Liver (tissue), 9 donors: Measurements from ENCODE around the gene STAM. TPM values are rescaled to one million over a fixed set of nuclear protein-coding genes. Genes with fewer than 3 reads are reported as not detected.

Source experiments
- DNase-seq: peaks from one replicate; pipeline ENCODE4 v3.0.0-alpha.2; 2017; ENCODE audit warnings: low spot score
- H3K27ac ChIP-seq, 2 donors: one replicate each; pipeline ENCODE4 v1.7.0; 2013; ENCODE audit warnings: inconsistent platforms in 2 of 2, low read length in 2 of 2, control low read depth in 1 of 2, low read depth in 1 of 2, mild to moderate bottlenecking in 1 of 2
- H3K27me3 ChIP-seq, 4 donors: one replicate each; pipeline versions ENCODE4 v1.6.1 to v1.7.0; 2013; ENCODE audit warnings: low read length in 3 of 4, inconsistent platforms in 1 of 4, mild to moderate bottlenecking in 1 of 4, moderate library complexity in 1 of 4; ENCODE audit not compliant: control insufficient read depth in 4 of 4, insufficient read depth in 4 of 4
- H3K36me3 ChIP-seq, 4 donors: one replicate each; pipeline versions ENCODE4 v1.6.1 to v1.7.0; 2013; ENCODE audit warnings: low read length in 3 of 4, mild to moderate bottlenecking in 3 of 4, low read depth in 1 of 4, moderate library complexity in 1 of 4; ENCODE audit not compliant: control insufficient read depth in 4 of 4, insufficient read depth in 3 of 4
- H3K4me1 ChIP-seq, 4 donors: one replicate each; pipeline versions ENCODE4 v1.6.1 to v1.7.0; 2013; ENCODE audit warnings: low read length in 3 of 4, mild to moderate bottlenecking in 3 of 4, moderate library complexity in 1 of 4; ENCODE audit not compliant: control insufficient read depth in 4 of 4, insufficient read depth in 4 of 4
- H3K4me3 ChIP-seq, 3 donors: one replicate each; pipeline versions ENCODE4 v1.6.1 to v1.7.0; 2013; ENCODE audit warnings: low read length in 3 of 3, control low read depth in 1 of 3, low read depth in 1 of 3, mild to moderate bottlenecking in 1 of 3
- H3K9ac ChIP-seq, 2 donors: one replicate each; pipeline ENCODE4 v1.7.0; 2013; ENCODE audit warnings: low read length in 2 of 2, mild to moderate bottlenecking in 2 of 2, moderate library complexity in 2 of 2, control low read depth in 1 of 2, low read depth in 1 of 2
- H3K9me3 ChIP-seq, 4 donors: one replicate each; pipeline versions ENCODE4 v1.6.1 to v1.7.0; 2013; ENCODE audit warnings: low read length in 3 of 4; ENCODE audit not compliant: control insufficient read depth in 4 of 4
- ATF3 ChIP-seq: IDR thresholded peaks from 2 replicates; pipeline ENCODE4 v1.6.1; 2016; ENCODE audit warnings: antibody characterized with exemption
- CTCF ChIP-seq: fragments of 150-350 bp; IDR thresholded peaks from 2 replicates; pipeline ENCODE4 v1.5.1; 2017; ENCODE audit warnings: improper control_type of control experiment, low read depth, low read length; ENCODE audit not compliant: missing input control
- EGR1 ChIP-seq, 2 donors: IDR thresholded peaks; 2 replicates each; pipeline ENCODE4 v1.6.1; 2016 to 2018; ENCODE audit warnings: antibody characterized with exemption in 2 of 2, low read depth in 2 of 2
- FOXA1 ChIP-seq: IDR thresholded peaks from 2 replicates; pipeline ENCODE4 v1.6.1; 2016; ENCODE audit warnings: antibody characterized with exemption
- FOXA2 ChIP-seq: IDR thresholded peaks from 2 replicates; pipeline ENCODE4 v1.6.1; 2016; ENCODE audit warnings: antibody characterized with exemption
- GABPA ChIP-seq, 2 donors: IDR thresholded peaks in 1 of 2; conservative IDR thresholded peaks in 1 of 2; 2 replicates each; pipeline ENCODE4 v1.6.1; 2016; ENCODE audit warnings: antibody characterized with exemption in 2 of 2, mild to moderate bottlenecking in 1 of 2, moderate library complexity in 1 of 2
- HNF4A ChIP-seq, 2 donors: conservative IDR thresholded peaks; 2 replicates each; pipeline ENCODE4 v1.6.1; 2016; ENCODE audit warnings: antibody characterized with exemption in 2 of 2, mild to moderate bottlenecking in 2 of 2
- HNF4G ChIP-seq: IDR thresholded peaks from 2 replicates; pipeline ENCODE4 v1.6.1; 2016; ENCODE audit warnings: antibody characterized with exemption
- JUND ChIP-seq, 2 donors: IDR thresholded peaks; 2 replicates each; pipeline ENCODE4 v1.6.1; 2016; ENCODE audit warnings: antibody characterized with exemption in 2 of 2
- MAX ChIP-seq: IDR thresholded peaks from 2 replicates; pipeline ENCODE4 v1.6.1; 2016; ENCODE audit warnings: antibody characterized with exemption
- NR2F2 ChIP-seq: IDR thresholded peaks from 2 replicates; pipeline ENCODE4 v1.6.1; 2016; ENCODE audit warnings: antibody characterized with exemption
- RAD21 ChIP-seq, 2 donors: IDR thresholded peaks; 2 replicates each; pipeline ENCODE4 v1.6.1; 2016; ENCODE audit warnings: antibody characterized with exemption in 2 of 2, mild to moderate bottlenecking in 2 of 2
- REST ChIP-seq: IDR thresholded peaks from 2 replicates; pipeline ENCODE4 v1.6.1; 2016; ENCODE audit warnings: antibody characterized with exemption, mild to moderate bottlenecking
- RXRA ChIP-seq, 2 donors: IDR thresholded peaks; 2 replicates each; pipeline ENCODE4 v1.6.1; 2017 to 2018; ENCODE audit warnings: antibody characterized with exemption in 2 of 2, mild to moderate bottlenecking in 1 of 2
- SP1 ChIP-seq: IDR thresholded peaks from 2 replicates; pipeline ENCODE4 v1.6.1; 2018; ENCODE audit warnings: antibody characterized with exemption, mild to moderate bottlenecking
- TAF1 ChIP-seq: conservative IDR thresholded peaks from 2 replicates; pipeline ENCODE4 v1.6.1; 2016; ENCODE audit warnings: antibody characterized with exemption, mild to moderate bottlenecking
- YY1 ChIP-seq: IDR thresholded peaks from 2 replicates; pipeline ENCODE4 v1.6.1; 2016; ENCODE audit warnings: antibody characterized with exemption, mild to moderate bottlenecking
- ZBTB33 ChIP-seq: IDR thresholded peaks from 2 replicates; pipeline ENCODE4 v1.6.1; 2016; ENCODE audit warnings: antibody characterized with exemption
- WGBS: extraction: QIAGEN DNeasy Blood & Tissue Kit; methylation state at CpG from one replicate; pipeline ENCODE4 v1.1.7; 2013; 5-methylcytosine and 5-hydroxymethylcytosine counted together
- polyA plus RNA-seq, 2 donors: library from polyadenylated mRNA; stranded (reverse) in 1 of 2; unstranded in 1 of 2; fragments of 200-250 nt in 1 of 2; fragments of >200 nt in 1 of 2; fragmentation: Nextera tagmentation in 1 of 2; extraction: Ambion mirVana in 1 of 2; gene quantifications; one replicate each; pipeline versions ENCODE4 v1.2.1 to v1.2.3, GENCODE V29; 2013 to 2015
- total RNA-seq, 2 donors: library from RNA; depleted of rRNA; stranded (reverse); fragments of >200 nt; gene quantifications; one replicate each; pipeline ENCODE4 v1.2.3, GENCODE V29; 2014
- donor health status: healthy.
- donor health status: healthy.
- donor health status: healthy.
- donor health status: healthy.
- donor health status: healthy.

The STAM gene
- total and polyA plus RNA-seq, 4 donors = 4.9 to 32.4 (median 6.7) TPM

- no peak for TF ChIP-seq MAX
- peak; percentile 90 for TF ChIP-seq CTCF
- peak; percentile 67 to 75 for TF ChIP-seq RAD21 (IDR thresholded peaks at IDR 0.05)
- Histone ChIP-seq H3K4me3 (no peak overlapping the region), H3K27ac (no peak overlapping the region), H3K9ac (no peak overlapping the region), H3K4me1 (no peaks in the 10 kb centered on the region), H3K36me3 (no peaks in the 10 kb centered on the region), H3K27me3 (no peaks in the 10 kb centered on the region), H3K9me3 (no peaks in the 10 kb centered on the region)
- peak; percentile 80 for DNase-seq
- 22% methylated on average over 14 of the region's 14 CpGs for WGBS
Observed at GRCh38 chr10:17742918-17743317, 99.0 kb downstream of the STAM start.

- no peak overlapping the region for H3K9ac ChIP-seq
- H3K36me3 ChIP-seq = no peaks in the 10 kb centered on the region
- no peaks in the 10 kb centered on the region for H3K9me3 ChIP-seq
- no peaks in the 10 kb centered on the region for H3K4me1 ChIP-seq
- no peak overlapping the region for H3K4me3 ChIP-seq
- no peak for DNase-seq
- 92% methylated on average over 3 of the region's 3 CpGs for WGBS
- TF ChIP-seq TAF1 = no peak
- no peak for TF ChIP-seq GABPA (IDR thresholded peaks at IDR 0.05 in 1 of 2, conservative IDR thresholded peaks at IDR 0.05 in 1 of 2)
- no peak for TF ChIP-seq EGR1 (IDR thresholded peaks at IDR 0.05; ENCODE audit: low read depth in 2 of 2)
- no peak for TF ChIP-seq CTCF
- TF ChIP-seq SP1 = no peak
- TF ChIP-seq NR2F2 = no peak
- TF ChIP-seq FOXA1 = no peak
- TF ChIP-seq RXRA (IDR thresholded peaks at IDR 0.05) = no peak
- TF ChIP-seq REST = no peak
- TF ChIP-seq ZBTB33 = no peak
- TF ChIP-seq HNF4G = no peak
- no peak for TF ChIP-seq RAD21 (IDR thresholded peaks at IDR 0.05)
- TF ChIP-seq FOXA2 = no peak
- TF ChIP-seq YY1 = no peak
- TF ChIP-seq MAX = no peak
- no peak for TF ChIP-seq ATF3
- no peak for TF ChIP-seq HNF4A (conservative IDR thresholded peaks at IDR 0.05)
- no peak for TF ChIP-seq JUND (IDR thresholded peaks at IDR 0.05)
- H3K27me3 ChIP-seq = no peaks in the 10 kb centered on the region
- no peak overlapping the region for H3K27ac ChIP-seq
Observed at GRCh38 chr10:17743437-17743836, 99.5 kb downstream of the STAM start.
